HL-60/S4 treated with retinoic acid at 250 ng/mL for 4 days and 3 days (cell line): ENCODE measurements around the gene GLS.
"Not testable (repeated sequence)": the region's sequence is repeated elsewhere in the genome, so short reads cannot be mapped to it uniquely, and the experiment has no call there.

ENCODE experiments used
- in situ Hi-C: fragments of 300-500 bp; cut with MboI; formaldehyde crosslinking; loops from 2 replicates; pipeline ENCODE4 v1.7.0; 2022; ENCODE audit warnings: low sequenced_read_pairs

GLS gene

DNA sequence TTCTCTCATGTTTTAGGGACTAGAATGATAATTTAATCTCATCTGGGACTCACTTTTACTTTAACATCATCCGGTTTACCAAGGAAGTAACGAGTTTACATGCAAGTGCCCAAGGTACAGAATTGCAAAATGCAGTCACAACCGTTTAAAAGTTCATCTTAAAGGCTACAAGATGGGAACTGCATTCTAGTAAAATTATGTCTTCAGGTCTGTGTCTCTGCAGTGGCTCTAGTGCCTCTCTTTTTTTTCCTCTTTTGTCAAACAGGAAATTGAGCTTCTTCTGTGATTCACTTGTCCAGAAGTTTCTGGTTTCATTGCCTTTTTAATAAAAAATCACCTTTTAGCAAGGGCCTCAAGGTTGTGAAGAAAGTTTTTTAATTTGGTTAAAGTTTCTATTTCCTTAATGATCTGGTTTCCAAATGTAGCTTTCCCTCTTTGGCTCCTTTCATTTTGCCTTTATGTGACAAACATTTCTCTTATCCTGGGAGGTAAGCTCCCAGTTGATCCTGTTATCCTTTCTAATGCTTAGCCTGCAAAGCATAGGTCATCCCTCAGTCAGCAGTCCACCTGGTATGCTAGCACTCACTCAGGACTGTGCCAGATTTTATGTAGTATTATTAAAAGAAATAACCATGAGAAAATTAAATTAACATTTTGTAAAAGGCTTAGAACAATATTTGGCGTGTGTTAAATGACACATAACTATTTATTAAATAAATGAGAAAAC lies 2.4 kb downstream of the GLS start:
- in situ Hi-C loops = no loop called here

DNA sequence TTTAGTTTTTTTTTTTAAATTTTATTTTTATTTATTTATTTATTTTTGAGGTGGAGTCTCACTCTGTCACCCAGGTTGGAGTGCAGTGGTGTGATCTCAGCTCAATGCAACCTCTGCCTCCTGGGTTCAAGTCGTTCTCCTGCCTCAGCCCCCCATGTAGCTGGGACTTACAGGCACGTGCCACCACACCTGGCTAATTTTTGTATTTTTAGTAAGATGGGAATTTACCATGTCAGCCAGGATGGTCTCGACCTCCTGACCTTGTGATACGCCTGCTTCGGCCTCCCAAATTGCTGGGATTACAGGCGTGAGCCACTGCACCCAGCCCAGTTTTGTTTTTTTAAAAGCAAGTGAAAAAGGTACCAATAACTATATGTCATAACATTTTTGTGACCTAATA lies 5.2 kb downstream of the GLS start:
- in situ Hi-C loops = not testable (repeated sequence)

DNA sequence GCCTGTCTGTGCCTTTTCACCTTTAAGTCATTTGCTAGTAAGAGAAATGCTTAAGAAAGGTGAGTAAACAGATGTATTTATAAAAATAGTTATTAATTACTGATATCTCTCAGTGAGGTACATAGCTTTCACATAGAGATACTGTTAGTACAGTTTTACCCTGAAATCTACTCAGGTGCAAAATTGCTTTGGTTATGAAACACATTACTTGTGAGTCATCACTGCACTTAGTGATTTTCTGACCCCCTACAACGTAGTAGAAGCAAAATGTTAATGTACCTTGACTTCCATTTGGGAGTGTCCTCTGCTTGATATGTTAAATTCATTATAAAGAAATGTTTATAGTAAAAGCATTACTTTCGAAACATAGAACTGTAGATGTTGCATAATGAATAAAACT lies 6.5 kb downstream of the GLS start:
- in situ Hi-C loops = no loop called here

DNA sequence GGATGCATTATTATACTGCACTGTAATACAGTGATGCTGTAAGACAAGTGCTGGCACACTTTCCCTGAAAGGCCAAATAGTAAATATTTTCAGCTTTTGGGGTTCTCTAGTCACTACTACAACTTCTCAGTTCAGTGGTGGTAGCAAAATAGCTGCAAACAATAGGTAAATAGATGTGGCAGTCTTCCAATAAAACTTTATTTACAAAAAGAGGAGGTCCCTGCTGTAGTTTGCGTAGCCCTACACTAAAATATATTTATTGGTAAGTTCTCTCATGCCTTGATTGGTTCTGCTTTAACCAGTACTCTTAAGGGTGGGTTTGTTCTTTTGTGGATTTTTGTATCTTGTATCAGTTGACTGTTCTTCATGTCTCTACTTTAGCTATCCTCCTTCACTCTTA lies 7.8 kb downstream of the GLS start:
- in situ Hi-C loops = no loop called here

DNA sequence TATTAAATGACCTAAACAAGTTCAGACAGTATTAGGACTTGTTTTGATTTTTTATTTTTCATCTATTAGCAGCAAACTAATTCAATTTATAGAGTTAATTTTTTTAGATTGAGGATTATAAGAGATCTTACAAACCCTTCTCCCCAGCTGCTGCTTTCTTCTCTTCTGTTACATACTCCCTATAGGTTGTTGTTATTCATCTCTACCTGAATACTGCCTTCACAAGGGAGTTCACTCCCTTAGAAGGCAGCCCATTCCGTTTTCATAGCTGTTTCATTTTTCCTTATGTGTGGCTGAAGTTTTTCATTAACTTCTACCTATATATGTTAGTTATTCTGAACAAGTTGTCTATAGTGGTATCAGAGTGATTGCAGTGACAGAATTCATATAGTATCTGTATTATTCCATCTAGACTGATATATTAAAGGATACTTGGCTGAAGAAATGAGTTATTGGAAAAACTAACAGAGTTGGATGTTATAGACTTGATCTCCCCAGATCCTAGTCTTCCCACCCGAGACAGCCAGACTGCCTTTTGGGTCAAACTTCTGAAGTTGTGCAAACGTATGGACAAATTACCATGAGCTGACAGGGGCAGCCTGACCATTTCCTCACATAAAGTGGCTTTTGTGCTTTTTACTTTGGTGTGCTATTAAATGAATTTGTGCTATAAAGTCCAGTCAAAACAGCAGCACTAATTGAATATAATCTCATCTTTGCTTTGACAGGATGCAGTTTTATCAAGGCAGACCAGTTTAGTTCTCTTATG lies 8.7 kb downstream of the GLS start:
- in situ Hi-C loops = no loop called here

DNA sequence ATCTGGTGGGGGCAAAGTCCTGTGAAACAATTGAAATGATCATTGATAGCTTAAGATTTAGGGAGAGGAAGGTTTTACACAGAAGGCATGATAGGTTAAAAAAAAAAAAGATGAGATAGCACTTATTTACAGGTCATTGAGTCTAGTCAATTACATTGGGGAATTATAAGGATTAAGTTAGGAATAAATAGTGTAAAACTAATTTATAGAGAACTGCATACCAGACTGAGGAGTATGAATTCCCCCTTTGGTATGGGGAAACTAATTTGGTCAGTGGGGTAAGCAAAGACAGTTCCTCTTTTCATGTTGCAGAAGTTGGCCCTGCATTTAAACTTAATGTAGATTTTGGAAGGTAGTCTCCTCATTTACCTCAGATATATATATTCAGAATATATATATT lies 10.8 kb downstream of the GLS start:
- in situ Hi-C loops = no loop called here

DNA sequence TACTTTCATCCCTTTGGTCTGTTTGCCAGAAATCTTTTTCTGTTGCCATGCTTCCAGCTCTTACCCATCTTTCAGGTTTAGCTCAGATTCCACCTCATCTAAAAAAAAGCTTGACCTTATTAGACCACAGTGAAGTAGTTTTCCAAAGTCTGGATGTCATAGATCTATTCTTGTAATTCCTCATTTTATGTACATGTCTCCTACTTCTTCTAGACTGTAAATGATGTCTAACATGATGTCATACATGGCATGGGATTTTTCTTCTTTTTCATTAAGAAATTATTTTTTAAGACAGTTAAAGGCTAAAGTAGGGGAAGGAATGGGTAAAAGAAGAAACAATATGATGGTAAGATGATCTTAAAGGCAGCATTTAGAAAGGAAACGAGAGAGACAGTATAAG lies 11.3 kb downstream of the GLS start:
- in situ Hi-C loops = no loop called here

DNA sequence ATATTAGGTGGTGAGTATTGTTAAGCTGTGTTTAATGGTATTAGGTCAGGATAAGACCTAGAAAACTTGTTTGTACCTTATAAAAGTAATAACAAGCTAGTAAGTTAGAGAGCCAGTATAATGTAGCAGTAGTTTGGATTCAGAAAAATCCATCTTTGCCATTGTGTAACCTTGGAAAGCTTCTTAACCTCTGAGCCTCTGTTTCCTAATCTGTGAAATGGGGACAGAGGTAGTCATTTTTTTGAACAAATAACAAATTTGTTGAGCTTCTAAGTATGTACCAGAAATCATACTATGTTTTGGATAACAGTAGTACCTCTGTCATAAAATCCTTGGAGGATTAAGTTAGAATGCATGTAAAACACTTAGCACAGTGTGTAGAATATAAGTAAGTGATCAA lies 12.5 kb downstream of the GLS start:
- in situ Hi-C loops = no loop called here

DNA sequence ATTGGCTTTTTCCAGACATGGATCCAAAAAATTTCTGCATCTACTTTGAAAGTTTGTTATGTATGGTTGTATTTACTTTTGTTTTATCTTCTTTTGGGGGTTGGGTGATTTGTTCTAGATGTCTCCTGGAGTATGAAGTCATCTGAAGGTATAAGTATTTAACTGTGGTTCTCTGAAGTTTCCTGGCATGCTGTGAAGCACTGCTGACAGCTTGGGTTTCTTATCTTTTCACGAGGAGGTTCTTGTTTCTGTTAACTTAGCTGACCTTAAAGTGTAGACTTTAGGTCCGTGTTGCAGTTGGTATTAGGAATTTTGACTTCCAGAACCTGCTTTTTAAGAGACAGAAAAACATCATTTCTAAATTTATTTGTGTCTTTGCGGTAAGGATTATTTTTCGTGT lies 15.9 kb downstream of the GLS start:
- in situ Hi-C loops = no loop called here

DNA sequence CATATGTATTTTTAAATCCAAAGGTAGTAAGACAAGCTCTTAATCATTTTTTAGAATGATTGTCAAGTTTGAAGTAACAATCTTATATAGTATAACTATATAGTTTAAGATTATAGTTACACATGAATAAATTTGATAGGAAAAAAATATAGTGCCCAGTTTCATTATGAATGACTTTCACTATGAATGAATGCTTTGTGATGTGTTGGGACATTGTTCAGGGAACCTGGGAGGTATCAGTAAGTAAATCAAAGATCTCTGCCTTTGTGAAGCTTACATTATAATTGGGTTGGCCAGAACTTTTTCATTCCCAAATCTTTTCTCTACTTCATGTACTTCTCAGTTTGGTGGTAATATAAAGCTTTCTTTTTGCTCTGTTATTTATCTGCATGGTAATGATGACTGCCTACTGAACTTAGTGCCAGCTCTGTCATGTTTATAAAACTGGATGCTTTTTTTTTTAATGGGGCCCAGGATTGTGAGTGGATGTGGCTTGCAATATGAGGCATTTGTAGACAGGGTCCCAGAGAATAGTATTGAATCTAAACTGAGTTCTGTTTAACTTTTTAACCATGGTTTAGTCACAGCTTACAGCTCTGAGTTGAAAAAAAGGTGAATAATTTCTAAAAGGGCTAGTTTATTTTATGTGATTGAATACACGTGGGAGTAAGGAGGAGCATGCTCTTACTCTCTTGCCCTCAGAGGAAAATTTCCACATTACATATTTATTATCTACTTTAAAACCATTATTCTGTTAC lies 23.3 kb downstream of the GLS start:
- in situ Hi-C loops = no loop called here

DNA sequence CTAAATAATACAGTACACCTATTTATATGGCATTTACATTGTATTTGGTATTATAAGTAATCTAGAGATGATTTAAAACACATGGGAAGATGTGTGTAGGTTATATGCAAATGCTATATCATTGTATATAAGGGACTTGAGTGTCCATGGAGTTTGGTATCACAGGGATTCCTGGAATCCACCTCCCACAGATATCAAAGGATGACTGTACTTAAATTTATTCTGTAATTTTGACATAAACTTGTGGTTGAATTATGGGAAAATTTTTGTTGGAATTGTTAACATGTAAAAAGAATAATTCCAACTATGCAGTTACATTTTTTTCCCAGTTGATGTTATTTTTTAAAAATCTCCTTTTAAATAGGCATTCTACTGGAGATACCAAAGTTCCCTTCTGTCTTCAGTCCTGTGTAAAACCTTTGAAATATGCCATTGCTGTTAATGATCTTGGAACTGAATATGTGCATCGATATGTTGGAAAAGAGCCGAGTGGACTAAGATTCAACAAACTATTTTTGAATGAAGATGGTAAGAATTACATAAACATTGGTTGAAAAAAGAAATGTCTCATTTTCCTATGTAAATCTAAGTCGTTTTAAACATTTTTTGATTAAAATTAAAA lies 24.1 kb downstream of the GLS start:
- in situ Hi-C loops = no loop called here

DNA sequence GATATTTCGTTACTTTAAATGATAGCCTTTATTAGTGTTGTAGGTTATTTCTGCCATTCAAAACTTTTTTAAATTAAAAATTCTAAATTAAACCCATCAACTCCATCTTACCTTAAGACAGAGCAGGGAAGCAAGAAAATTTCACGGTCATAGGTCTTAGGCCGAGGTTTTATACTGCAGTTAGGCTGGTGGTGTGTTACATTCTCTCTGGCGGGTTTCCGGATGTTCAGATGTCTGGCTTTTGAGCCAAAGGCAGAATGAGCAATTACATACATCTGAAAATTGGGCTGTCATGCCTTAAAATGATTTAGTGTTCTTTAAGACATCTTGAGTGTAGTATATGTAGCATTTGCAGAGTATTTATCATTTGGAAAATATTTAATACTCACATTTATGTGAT lies 27.9 kb downstream of the GLS start:
- in situ Hi-C loops = no loop called here

DNA sequence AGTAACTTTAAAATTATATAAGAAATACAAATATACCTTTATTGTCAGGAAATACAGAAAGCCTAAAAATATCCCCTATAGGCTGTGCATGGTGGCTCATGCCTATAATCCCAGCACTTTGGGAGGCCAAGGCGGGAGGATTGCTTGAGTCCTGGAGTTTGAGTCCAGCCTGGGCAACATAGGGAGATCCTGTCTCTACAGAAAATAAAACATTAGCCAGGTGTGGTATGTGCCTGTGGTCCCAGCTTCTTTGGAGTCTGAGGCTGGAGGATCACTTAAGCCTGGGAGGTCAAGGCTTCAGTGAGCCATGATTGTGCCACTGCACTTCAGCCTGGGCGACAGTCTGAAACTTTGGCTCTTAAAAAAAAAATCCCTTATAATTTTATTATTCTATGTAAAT lies 29.1 kb downstream of the GLS start:
- in situ Hi-C loops = no loop called here

DNA sequence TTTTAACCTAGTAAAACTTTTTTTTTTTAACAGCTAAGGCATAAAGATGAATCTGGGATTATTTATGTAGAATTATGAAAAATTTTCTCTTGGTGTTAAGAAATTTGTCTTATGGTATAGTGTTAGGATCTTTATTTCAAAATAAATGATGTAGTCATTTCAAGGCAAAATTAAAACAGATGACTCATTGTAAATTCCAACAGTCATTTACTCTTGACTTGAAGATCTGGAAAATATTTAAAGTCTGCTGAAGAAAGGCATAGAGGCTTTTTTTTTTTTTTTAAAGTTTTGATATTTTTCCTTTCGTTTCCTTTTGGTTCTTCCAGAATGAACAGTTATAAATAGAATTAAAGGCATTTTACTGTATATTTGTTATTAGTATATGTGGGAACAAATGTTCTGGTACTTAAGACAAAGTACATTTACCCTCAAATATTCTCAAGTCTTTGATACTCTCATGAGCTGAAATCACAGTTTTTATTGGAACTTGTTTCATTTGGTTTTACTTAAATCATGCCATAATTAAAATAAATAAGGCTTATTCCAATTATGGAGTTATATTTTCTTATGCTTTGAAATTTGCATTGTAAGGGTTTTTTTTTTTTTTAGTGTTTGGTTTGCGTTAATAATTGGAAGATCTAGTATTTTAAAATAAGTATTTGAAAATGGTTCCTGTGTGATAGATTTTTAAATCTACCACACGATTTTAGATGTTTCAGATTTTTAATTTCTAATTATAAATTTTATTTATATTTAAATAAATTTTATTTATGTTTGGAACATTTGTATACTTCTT lies 29.9 kb downstream of the GLS start:
- in situ Hi-C loops = no loop called here

DNA sequence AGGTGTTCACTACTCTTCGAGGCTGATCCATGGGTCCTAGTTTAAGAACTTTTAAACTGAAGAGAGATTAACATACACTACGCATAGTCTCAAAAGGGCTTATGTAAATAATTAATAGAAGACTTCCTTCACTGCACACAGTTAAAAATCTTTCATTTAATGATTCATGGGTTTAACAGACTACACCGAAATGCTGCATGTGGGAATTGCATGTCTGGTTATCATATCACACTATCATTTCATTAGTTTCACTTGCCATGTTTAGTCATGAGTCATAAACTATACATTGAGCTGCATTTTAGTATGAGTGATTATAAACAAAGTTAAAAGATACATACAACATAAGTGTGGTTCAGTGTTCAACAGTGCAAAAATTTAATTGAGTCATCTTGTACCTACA lies 31.2 kb downstream of the GLS start:
- in situ Hi-C loops = no loop called here

DNA sequence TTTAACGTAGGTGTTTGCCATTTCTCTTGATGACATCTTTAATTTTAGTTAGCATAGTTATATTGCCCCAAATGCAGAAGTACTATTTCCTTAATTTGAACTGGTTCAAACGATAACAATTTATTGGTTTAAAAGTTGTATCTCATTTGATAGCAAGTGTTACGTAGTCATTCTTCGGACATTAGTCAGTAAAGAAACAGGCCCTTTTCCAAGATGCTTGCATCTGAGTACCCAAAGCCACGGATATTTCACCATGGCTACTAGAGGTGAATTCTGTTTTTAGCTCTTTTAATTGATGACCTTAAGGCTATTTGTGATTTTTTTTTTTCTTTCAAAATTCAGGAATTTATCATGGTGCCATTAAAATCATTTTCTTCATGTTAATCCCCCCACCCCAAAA lies 32.1 kb downstream of the GLS start:
- in situ Hi-C loops = no loop called here

DNA sequence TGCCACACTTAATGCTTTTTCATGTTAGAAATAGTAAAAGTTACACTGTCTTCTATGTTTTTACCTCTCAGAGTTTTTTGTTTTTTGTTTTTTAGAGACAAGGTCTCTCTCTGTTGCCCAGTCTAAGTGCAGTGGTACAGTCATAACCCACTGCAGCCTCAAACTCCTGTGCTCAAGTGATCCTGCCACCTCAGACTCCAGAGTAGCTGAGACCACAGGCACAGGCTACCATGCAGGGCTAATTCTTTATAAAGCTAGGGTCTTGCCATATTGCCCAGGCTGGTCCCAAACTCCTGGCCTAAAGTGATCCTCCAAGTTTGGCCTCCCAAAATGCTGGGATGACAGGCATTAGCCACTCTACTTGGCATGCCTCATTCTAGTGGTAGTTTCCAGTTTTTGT lies 33.1 kb downstream of the GLS start:
- in situ Hi-C loops = no loop called here

DNA sequence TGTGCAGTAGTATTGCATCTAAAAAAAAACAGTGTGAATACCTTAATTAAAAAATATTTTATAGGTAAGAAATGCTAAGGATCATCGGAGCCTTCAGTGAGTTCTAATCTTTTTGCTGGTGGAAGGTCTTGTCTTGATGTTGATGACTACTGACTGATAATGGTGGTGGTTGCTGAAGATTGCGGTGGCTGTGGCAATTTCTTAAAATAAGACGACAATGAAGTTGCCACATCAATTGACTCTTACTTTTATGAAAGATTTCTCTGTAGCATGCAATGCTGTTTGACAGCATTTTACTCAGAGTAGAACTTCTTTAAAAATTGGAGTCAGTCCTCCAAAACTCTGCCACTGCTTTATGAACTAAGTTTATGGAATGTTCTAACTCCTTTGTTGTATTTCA lies 36.2 kb downstream of the GLS start:
- in situ Hi-C loops = no loop called here

DNA sequence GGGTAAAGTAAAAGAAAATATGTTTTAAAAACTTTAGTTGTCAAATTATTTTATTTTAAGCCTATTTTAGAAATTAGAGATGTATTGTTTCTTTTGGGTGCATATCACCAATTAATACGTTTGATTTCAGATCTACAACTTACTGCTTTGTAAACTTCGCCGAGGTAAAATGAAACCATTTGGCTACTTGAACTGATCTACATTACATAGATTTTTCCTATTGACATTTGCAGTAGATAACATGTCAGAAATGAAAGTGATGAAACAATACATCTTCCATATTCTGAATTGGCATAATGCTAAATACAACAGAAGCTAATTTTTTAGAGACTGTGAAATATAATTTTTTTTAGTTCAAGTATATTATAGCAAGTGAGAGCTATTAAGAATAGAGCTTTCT lies 39.5 kb downstream of the GLS start:
- in situ Hi-C loops = no loop called here

DNA sequence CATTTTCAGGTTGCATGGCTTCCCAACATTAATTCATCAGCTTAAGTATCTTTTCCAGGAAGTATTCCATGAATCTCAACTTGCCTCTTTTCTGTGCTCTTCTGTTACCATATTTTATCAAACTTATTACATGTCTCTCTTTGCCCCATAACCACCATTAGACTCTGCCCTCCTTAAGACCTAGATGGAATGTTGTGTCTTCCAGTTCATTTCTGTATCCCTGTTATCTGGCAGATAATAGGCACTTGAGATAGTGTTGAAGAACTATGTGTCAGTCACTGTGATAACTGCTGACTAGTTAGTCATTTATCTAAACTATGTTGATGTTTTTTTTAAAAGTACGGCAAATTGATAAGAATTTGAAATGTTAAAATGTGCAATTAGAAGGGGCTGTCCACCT lies 41.8 kb downstream of the GLS start:
- in situ Hi-C loops = no loop called here

DNA sequence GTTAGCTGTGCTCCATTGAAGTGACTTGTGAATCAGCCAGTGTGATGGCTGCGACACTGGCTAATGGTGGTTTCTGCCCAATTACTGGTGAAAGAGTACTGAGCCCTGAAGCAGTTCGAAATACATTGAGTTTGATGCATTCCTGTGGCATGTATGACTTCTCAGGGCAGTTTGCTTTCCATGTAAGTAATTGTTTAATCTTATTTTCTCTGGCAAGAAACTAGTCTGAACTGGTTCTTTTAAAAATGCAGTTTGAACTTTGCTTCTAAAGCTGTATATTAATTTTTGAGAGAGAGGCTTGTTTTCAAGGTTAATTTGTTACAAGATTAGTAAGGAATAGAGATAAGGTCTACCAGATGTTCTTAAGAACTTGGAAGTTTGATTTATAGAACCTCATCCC lies 46.7 kb downstream of the GLS start:
- in situ Hi-C loops = no loop called here
